ENCODE measurements around the gene TNFAIP2.

TNFAIP2 gene

DNA sequence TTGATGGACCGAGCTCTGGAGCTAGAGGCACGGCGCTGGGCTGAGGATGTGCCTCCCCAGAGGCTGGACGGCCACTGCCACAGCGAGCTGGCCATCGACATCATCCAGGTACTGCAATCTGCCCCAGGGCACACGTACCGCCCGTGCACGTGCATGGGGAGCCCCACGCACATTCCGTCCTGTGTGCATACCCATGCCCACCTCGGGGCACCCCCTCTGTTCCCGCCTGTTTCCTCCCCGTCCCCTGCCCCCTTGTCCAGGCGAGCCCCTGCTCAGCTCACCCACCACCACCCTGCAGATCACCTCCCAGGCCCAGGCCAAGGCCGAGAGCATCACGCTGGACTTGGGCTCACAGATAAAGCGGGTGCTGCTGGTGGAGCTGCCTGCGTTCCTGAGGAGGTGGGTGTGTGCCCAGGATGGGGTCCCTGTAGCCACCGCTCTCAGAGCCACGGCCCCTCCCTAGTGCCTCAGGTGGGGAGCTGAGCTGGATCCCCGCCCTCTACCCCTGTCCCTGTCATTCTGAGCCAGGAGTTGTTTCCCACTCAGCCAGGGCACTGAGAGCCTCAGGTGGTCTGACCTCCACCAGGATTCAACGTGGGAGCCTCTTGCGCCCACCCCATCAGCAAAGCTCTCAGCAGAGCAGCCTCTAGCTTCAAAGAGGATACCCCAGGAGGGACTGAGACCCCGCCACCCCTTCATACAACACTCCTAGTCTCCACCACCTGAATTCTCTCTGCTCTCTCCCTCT lies 6.9 kb downstream of the TNFAIP2 start:
- H2AFZ ChIP-seq = no peak overlapping the region
- H3K27ac ChIP-seq = no peak overlapping the region
- no peak for TF ChIP-seq CTCF (IDR thresholded peaks at IDR 0.05)
- H3K27me3 ChIP-seq (ENCODE audit: control insufficient read depth, insufficient read depth, low read length) = no peaks in the 10 kb centered on the region
- no peaks in the 10 kb centered on the region for H3K36me3 ChIP-seq (ENCODE audit: control insufficient read depth, insufficient read depth, low read length)
- no peaks in the 10 kb centered on the region for H3K79me2 ChIP-seq
- H3K4me1 ChIP-seq = peaks cover 41% of the 10 kb centered on the region
- H3K4me3 ChIP-seq (ENCODE audit: low read depth, low read length) = no peak overlapping the region
- no peaks in the 10 kb centered on the region for H3K9me3 ChIP-seq (ENCODE audit: control insufficient read depth, low read length)
- H3K4me2 ChIP-seq (ENCODE audit: low read length) = no peak overlapping the region
- H3K9ac ChIP-seq = no peak overlapping the region

GRCh38 chr14:103130965-103131364 lies 7.7 kb downstream of the TNFAIP2 start:
- Histone ChIP-seq H3K79me2 (no peaks in the 10 kb centered on the region), H3K4me1 (peaks cover 39% of the 10 kb centered on the region), H3K27ac (no peak overlapping the region)

GRCh38 chr14:103131580-103131979 lies 8.3 kb downstream of the TNFAIP2 start:
- Histone ChIP-seq H3K4me1 (peaks cover 33% of the 10 kb centered on the region), H3K4me2 (ENCODE audit: low read length) (no peak overlapping the region), H3K9ac (no peak overlapping the region), H3K79me2 (no peaks in the 10 kb centered on the region), H3K27me3 (ENCODE audit: control insufficient read depth, insufficient read depth, low read length) (no peaks in the 10 kb centered on the region), H3K36me3 (ENCODE audit: control insufficient read depth, insufficient read depth, low read length) (no peaks in the 10 kb centered on the region), H2AFZ (no peak overlapping the region), H3K9me3 (ENCODE audit: control insufficient read depth, low read length) (no peaks in the 10 kb centered on the region), H3K4me3 (ENCODE audit: low read depth, low read length) (no peak overlapping the region), H3K27ac (no peak overlapping the region)
- TF ChIP-seq CTCF (IDR thresholded peaks at IDR 0.05) = no peak

More at GRCh38 chr14:103130965-103131364, 7.7 kb downstream of the TNFAIP2 start:
- no peak for TF ChIP-seq CTCF (IDR thresholded peaks at IDR 0.05)
- Histone ChIP-seq H3K9ac (no peak overlapping the region), H2AFZ (no peak overlapping the region), H3K4me2 (ENCODE audit: low read length) (no peak overlapping the region), H3K27me3 (ENCODE audit: control insufficient read depth, insufficient read depth, low read length) (no peaks in the 10 kb centered on the region), H3K4me3 (ENCODE audit: low read depth, low read length) (no peak overlapping the region), H3K36me3 (ENCODE audit: control insufficient read depth, insufficient read depth, low read length) (no peaks in the 10 kb centered on the region), H3K9me3 (ENCODE audit: control insufficient read depth, low read length) (no peaks in the 10 kb centered on the region)

GRCh38 chr14:103132381-103133209 lies 9.3 kb downstream of the TNFAIP2 start:
- H3K36me3 ChIP-seq (ENCODE audit: control insufficient read depth, insufficient read depth, low read length) = no peaks in the 10 kb centered on the region
- peaks cover 29% of the 10 kb centered on the region for H3K4me1 ChIP-seq
- H3K9ac ChIP-seq = no peak overlapping the region
- H3K27ac ChIP-seq = no peak overlapping the region
- H2AFZ ChIP-seq = no peak overlapping the region
- H3K27me3 ChIP-seq (ENCODE audit: control insufficient read depth, insufficient read depth, low read length) = no peaks in the 10 kb centered on the region
- TF ChIP-seq CTCF (IDR thresholded peaks at IDR 0.05) = no peak
- no peak overlapping the region for H3K4me2 ChIP-seq (ENCODE audit: low read length)
- no peaks in the 10 kb centered on the region for H3K9me3 ChIP-seq (ENCODE audit: control insufficient read depth, low read length)
- no peaks in the 10 kb centered on the region for H3K79me2 ChIP-seq
- no peak overlapping the region for H3K4me3 ChIP-seq (ENCODE audit: low read depth, low read length)

Measured in parathyroid adenoma (tissue), 2 donors.